Stimulated activated CD8-positive, alpha-beta memory T cell treated with anti-CD3 and anti-CD28 coated beads, Interleukin-2, amount 100 ng/mL, for 1 hour (primary cell): ENCODE data around the gene E2F6.

ENCODE experiments used
- DNase-seq, 2 donors: peaks; one replicate each; pipeline ENCODE4 v3.0.0-alpha.2; 2020; ENCODE audit warnings: low read depth in 2 of 2

The E2F6 gene

GRCh38 chr2:11465485-11466306 lies at the start of gene E2F6:
Gene E2F6 (minus strand): TSS chr2:11466161. CDS start chr2:11465879, 282 bp downstream.
- peak; percentile 70 to 75 for DNase-seq

GRCh38 chr2:11515490-11515981 lies 49.6 kb upstream of the E2F6 start:
- DNase-seq: no peak

- DNase-seq: no peak
Measured at GRCh38 chr2:11514904-11515303, 48.9 kb upstream of the E2F6 start.

- no peak for DNase-seq
Measured at GRCh38 chr2:11514081-11514730, 48.2 kb upstream of the E2F6 start.

- DNase-seq: no peak
Measured at GRCh38 chr2:11513319-11513718, 47.4 kb upstream of the E2F6 start.

- DNase-seq: no peak
Measured at GRCh38 chr2:11512431-11512830, 46.5 kb upstream of the E2F6 start.

- DNase-seq: no peak
Measured at GRCh38 chr2:11509657-11510360, 43.8 kb upstream of the E2F6 start.

GRCh38 chr2:11508279-11508678 lies 42.3 kb upstream of the E2F6 start:
- no peak for DNase-seq

GRCh38 chr2:11507517-11507916 lies 41.6 kb upstream of the E2F6 start:
- no peak for DNase-seq

- DNase-seq: no peak
Measured at GRCh38 chr2:11506611-11506969, 40.6 kb upstream of the E2F6 start.

GRCh38 chr2:11505652-11506610 lies 40.0 kb upstream of the E2F6 start:
- DNase-seq: no peak

- DNase-seq: no peak
Measured at GRCh38 chr2:11503354-11503927, 37.5 kb upstream of the E2F6 start.

- DNase-seq: no peak
Measured at GRCh38 chr2:11502740-11503292, 36.9 kb upstream of the E2F6 start.

- no peak for DNase-seq
Measured at GRCh38 chr2:11500702-11501303, 34.8 kb upstream of the E2F6 start.

GRCh38 chr2:11499081-11499743 lies 33.3 kb upstream of the E2F6 start:
- DNase-seq: no peak

- DNase-seq: no peak
Measured at GRCh38 chr2:11498543-11499034, 32.6 kb upstream of the E2F6 start.

GRCh38 chr2:11495844-11496681 lies 30.1 kb upstream of the E2F6 start:
- no peak for DNase-seq

- no peak for DNase-seq
Measured at GRCh38 chr2:11494310-11494709, 28.3 kb upstream of the E2F6 start.

- DNase-seq: no peak
Measured at GRCh38 chr2:11493282-11493681, 27.3 kb upstream of the E2F6 start.
